GM19395 (cell line): Measurements from ENCODE around the gene PRR5L.

Experiments used
- ATAC-seq: cut with Tn5 transposase; IDR thresholded peaks from one replicate; pipeline ENCODE4 v1.9.1; 2021; ENCODE audit warnings: mild to moderate bottlenecking, moderate library complexity; ENCODE audit not compliant: unreplicated experiment

The PRR5L gene

DNA sequence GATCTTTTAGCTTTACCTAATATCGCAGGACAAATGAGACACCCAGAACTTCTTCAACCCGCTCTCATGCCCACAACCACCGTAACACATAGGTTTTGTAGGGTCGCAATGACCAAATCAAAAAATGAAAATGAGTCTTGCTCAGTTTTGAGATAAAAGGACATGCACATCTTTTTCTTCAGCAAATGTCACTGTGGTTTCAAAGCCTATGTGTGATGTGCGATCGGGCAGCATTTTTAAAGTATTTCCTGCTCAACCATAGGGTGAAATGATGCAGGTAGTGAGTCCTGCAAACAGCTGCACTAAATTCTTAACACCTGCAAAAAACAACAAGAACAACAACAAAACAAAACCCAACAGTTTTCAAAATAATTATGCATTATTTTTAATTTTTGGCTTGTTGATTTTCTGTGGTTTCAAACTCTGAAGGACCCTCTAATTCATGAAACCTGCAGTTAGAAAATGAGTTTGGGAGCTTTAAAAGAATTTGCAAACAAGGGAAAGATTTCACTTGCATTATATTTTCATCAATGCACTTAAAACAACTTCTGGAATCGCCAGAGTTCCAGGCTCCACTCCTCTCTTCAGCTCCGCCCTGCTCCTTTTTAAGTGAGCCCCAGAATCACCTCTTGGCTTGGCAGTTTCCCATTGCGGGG lies 79.4 kb downstream of the PRR5L start:
- ATAC-seq: no peak

DNA sequence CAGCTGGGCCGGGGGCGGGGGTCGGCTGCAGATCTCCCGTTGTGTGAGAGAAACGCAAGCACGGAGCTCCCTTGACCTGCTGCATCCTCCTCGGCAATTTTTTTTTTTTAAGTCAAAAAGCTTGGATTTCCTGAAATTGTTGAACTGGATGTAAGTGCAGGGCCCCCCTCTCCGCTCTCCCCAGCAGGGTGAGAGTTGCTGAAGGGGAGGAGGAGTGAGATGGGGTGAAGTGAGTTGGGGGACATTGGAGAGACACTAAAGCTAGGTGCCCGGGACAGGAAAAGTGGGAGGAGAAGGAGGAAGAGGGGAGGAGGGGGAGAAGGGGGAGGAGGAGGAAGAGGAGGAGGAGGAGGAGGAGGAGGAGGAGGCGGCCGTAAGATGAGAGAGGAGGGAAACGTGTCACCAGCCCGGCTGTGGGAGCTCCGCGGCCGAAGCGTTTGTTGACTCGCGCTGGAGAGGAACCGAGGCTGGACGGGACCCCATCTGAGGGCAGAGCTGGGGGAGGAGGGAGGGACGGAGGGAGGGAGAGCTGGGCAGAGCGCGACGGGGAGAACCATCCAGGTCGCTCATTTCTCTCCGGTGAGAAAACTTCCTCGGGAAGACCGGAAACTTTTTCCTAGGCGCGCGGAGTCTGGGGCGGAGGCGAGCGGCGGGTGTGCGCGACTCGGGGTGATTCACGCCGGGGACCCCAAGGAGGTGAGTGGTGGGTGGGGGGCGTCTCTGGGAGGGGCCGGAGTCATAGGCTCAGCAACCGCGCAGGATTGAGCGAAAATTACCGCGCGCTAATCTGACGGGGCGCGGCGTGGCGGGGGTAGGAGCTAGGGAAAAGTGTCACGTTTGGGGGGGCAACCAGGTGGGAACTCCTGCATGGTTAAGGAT lies 80.2 kb downstream of the PRR5L start:
- ATAC-seq: no peak

DNA sequence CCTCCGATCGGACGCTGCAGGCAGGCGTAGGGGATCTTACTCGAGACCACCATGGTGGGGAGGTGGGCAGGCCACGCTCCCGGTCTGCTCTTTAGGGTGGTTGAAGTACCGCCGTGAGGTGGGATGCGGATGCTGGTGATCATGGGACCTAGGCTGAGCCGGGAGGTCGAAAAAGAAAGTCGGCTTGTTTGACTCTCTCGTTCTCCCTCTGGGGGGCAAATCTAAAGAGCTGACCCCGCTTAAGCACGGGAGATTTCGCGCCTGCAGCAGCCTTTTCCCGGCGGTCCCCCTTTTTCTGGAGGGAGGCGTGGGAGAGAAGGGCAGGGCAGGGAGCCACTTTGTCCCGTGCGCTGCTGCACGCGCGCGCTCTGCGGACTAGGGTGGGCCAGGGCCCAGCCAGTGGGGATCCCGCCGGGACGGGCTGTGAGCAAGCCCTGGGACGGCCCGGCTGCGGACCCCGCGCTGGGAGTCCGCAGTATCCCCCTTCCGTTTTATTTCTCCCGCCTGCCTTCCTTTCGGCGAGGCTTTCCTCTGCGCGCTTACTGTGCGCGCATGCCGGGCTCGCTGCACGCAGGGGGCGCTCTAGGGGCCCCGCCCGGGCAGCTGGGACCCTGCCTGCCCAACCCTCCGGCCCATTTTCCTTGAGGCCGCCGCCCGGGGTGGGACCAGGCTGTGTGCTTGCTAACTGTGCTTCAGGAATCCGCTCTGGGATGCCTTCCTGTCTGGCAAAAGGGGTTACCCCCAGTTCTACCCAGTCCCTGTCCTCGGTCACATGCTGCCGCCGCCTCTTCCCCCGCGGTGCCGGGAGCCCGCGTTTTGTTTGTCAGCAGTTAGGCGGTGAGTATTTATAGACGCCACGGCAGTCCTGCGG lies 81.0 kb downstream of the PRR5L start:
- peak; percentile 62 for ATAC-seq

DNA sequence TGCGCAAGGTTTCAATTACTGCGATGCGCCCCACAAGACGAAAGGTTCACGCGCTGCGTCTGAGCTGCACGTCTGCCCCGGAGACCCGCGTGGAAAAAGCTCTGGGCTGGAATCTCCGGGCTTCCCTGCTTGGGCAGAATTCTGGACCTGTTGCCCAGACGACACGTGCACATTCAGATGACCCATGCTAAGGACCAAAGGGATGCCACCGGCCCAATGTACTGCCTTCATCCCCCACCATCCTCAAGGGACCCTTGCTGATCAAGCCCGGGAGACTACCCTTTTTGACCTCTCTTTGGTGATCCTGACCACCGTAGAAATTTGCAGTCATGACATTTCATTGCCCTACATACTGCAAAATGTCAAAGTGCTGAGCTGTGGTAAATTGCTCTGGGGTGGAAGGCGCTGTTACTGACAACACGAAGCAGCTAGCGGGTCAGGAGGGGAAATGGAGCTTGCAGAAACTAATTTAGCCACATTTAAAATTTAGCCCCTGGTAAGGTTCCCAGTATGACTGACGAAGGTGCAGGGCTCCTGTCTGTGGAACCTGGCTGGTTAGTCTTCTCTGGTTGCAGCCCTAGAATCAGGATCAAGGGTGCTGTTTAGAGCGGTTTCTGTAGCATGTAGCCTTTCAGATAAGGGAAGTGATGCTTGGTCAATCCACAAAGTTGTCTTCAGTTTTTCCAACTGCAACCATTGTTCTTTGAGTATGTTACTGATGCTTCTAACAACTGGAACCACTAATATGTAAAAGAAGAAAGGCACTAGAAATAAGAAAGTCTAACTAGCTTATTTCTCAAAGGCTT lies 81.9 kb downstream of the PRR5L start:
- no peak for ATAC-seq

DNA sequence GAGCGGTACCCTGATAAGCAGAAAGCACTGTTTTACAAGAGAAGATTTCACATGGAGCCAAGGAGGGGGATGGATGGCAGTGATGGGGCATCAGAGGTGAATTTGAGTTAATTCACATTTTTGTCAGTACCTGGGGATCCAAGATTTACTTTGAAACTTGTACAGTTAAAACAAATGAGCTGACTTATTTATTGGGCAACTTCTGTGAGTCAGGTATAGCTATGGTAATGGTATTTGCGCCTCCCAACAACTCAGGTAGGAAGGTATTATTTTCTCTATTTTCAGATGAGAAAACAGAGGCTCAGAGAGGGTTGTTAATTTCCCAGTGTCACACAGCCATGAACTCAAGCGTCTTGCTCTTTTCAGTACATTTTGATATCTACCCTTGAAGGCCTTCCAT lies 83.6 kb downstream of the PRR5L start:
- ATAC-seq: no peak

DNA sequence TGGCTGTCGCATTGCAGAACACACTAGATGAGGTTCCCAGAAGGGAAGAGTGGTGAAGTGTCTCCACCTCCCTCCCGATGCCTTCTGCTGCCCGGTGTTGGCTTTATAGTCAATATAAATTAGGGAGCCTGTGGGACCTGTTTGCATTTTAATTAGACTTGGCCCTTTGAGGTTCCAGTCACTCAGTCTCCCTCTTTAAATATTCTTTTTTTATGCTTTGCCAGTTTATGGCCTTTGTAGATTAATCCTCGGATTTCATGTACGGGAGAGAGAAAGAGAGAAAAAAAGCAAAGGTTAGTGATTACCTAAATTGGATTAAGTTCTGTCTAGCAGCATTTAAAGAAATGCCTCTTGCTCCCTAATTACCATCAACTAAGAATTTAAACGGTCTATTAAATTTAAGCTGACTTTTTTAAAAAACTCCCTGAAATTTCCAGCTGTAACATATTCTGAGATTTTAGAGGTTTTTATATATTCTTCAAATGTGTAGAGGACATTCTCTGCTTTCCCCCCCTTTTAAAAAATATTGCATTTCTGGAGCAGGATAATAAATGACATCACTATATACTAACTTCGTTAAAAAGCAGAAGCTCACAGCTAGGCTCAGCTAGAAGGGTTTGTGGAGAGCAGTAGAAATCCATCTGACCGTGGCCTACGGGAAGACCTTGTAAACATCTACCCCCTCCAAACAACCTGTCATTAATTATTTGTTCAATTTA lies 84.4 kb downstream of the PRR5L start:
- ATAC-seq: no peak

DNA sequence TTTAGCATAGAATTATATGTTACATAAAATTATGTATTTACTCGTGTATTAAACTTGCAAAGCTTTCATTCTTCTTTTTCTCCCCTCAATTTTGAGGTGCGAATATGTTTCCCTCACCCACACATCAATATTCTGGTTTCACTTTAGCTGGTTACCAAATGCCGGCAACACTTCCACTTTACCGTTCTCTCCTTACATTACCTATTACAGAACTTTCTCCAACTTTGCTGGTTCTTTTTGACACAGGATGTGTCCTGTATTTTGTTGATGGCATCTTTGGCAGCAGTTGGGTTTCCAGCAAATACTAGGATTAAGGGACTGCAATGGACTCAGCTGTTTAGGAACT lies 84.9 kb downstream of the PRR5L start:
- no peak for ATAC-seq

DNA sequence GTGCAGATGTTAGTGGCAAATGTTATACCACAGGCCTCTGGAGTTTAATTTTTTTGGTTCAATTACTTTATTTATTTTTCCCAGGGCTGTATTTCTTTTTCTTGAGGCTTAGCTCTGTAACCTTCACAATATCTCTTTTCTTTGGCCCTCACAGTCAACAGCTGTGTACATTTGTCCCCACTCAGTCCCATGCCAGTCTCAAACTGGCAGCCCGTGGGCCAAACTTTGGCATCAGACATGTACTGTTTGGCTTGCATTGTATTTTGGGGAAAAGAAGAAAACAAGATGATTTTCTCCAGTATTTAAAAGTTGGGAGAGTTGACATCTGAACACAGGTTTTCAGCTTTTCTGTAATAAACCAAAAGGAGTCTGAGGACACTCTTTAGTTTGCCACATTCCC lies 87.1 kb downstream of the PRR5L start:
- no peak for ATAC-seq

DNA sequence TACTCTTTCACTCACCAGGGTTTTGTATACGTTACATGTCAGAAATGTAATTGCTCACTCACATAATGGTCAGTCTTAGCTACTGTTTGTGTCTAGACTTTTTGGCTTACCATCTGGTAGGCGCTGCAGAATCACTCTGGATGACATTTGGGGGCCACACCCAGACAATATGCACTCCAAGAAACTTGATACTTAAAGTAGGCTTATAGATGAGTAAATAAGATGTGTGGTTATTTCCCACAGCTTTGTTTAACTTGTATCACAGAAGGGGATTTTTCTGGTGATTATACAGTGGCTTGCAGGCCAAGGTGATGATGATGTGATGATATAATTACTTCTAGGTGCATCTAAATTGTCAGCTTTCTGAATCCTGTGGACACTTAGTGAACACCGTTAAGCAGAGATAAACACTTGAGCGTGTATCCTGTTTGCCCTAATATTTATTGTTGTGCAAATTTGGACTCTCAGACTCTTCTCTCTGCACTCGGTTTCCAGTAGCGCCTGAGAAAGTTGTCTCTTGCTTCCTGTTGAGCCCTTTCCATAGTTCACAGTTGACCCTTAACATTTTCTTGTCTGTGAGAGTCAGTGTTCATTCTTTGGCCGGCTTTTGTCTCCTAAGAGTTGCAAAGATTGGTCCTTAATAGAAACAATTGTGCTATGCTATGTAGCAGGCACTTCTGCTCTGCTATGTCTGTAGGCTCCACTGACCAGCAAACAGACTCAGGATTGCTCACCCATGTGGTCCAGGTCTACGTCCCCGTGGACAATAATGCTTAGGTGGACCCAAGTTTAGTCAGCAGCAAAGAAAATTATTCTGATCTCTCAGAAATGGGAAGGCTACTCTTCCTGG lies 89.3 kb downstream of the PRR5L start:
- no peak for ATAC-seq

DNA sequence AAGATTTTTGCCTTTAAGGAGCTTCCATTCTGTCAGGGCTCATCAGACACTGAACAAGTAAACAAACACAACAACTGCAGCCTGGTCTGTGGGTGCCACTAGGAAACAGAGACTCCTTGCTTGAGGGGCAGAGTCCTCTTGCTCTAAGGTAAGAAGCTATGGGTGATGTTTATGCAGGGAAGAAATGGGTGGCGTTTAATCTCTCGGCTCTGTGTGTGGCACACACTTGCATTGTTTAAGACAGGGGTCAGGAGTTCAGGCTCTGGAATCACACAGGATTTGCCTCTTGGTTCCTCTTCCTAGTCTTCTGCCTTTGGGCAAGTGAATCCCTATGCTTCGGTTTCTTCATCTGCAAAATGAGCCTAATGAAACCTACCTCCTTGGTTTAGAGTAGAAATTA lies 90.3 kb downstream of the PRR5L start:
- ATAC-seq: no peak

DNA sequence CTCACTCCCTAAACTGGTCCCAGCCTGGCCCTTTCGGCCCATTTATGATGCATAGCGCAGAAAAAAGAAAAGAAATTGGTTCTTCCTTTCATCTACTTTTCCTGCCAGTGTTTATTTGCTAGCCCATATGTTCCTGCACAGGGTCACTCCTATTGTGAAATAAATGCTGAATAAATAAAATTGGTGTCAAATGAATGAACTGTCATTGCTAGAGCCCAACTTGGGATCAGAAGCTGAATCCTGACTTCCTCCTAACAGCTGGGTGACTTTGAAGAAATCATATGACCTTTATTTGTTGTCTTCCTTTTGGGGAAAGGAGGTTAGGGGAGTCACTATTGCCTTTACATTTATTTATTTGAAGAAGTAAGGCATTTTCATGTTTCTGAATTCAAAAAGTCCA lies 92.0 kb downstream of the PRR5L start:
- no peak for ATAC-seq

DNA sequence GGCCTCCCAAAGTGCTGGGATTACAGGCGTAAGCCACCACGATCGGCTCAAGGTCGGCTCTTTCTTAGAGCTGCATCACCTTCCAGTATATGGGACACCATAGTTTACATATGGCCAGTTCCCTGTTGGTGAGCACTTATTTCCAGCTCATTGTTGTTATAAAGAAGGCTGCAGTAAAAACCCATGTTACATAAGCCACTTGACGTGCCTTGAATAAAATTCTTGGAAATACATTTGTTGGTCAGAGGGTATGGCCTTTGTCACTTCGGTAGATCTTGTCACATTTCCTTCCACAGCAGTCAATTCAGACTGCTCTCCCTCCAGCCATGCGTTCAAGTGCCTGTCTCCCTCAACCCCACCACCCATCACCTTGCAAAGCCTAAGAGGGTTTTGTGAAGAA lies 92.9 kb downstream of the PRR5L start:
- no peak for ATAC-seq

DNA sequence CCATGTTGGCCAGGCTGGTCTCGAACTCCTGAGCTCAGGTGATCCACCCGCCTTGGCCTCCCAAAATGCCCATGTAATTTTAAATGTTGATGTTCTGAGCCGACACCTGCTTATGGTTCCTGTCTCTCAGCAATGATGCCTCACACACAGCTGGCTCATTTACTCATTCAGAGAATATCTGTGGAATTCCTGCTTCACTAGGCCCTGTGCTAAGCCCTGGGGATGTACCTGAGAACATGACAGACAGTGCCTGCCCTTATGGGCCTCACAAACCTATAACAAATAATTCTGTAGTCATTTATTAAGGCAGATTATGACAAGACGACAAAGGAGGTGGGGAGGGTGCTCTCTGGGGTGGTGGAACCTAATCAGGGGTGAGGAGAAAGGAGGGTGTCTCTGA lies 93.7 kb downstream of the PRR5L start:
- ATAC-seq: peak; percentile 54

DNA sequence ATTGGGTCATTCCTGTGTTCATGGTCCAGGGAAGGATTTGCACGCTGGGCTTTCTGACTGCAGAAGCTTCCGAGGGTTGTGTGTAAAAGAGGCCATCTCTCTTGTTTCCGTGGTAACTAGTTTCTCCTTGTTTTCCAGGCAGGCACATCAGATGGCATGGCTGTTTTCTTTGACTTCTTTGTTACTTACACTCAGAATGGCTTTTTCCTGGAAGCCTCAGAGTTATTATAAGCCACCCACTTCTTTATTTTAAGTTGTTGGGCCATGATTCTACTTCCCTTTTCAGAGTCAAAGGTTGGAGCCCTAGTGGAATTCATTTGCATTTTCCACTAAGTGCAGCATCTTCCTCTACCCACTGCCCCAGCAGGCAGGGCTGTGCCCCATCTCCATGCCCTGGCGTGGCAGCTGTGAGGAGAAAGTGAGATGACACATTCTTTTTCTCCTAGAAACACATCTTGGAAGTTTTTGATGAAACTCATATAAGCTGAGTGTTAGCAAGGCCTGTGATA lies 94.9 kb downstream of the PRR5L start:
- no peak for ATAC-seq

DNA sequence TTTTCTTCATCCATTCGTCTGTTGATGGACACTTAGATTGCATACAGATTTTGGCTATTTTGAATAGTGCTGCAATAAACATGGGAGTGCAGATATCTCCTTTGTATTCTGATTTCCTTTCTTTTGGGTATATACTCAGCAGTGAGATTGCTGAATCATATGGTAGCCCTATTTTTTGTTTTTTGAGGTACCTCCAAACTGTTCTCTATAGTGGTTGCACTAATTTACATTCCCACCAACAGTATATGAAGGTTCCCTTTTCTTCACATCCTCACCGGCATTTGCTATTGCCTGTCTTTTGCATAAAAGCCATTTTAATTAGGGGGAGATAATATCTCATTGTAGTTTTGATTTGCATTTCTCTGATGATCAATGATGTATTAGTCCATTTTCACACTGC lies 96.1 kb downstream of the PRR5L start:
- no peak for ATAC-seq

DNA sequence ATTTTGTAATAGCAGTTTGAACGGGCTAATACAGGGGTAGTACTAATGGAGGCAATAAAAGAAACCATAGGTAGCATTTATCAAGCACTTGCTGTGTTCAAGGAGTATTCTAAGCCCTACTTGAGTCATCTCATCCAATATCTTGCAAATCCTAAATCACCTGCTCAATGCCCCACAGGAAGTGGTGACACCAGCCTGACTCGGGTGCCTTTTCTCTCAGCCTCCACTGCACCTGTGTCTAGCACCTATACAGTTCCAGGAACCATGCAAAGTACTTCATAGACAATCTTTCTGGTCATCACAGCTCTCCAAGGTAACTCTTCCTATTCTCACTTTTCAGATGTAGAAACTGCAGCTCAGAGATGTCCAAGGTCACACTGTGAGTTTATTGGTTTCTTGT lies 98.0 kb downstream of the PRR5L start:
- ATAC-seq: no peak

DNA sequence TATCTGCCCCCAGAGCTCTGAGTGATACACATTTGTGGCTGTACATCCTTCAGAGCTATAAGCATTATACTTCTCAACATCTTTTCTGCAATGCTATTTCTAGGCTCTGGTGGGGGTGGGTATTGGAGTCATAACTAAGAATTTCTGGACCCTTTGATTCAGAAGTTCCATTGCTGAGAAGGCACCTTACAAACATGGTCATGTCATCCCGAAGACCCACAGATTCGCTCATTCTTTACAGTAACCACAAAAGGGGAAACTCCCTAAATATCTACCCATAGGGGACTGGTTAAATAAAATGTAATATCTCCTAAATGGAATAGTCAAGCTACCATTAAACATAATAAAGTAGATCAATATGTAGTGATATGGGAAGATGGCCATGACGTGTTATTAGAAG lies 98.8 kb downstream of the PRR5L start:
- no peak for ATAC-seq

DNA sequence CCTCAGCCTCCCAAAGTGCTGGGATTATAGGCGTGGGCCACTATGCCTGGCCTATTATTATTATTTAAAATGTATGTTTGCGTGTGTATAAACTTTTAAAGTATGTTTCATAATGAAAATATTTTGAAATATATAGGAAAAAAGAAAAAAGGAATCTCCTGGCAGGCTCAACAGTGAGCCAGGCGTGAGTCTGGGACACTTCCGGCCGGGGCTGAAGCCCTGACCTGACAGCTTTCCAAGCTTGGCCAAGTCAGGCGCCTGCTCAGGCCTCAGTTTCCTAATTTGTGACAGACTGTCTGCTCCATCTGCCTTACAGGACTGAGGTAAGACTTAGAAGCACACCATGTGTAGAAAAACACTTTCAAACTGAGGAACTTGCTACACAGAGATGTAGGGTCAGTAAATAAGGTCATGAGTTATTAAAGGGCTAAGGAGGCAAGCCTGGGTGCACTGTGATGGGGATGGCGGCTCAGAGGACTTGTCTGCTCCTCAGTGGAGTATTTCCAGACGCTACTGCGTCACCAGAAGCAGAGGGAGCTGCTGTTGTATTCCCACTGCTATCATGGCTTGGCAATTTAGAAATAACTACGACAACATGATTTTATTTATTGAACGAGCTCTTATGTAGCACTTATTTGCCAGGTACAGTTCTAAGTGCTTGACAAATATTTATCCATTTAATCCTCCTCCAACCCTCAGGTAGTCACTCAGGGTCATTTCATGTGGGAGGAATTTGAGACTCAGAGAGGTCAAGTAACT lies 100.1 kb downstream of the PRR5L start:
- no peak for ATAC-seq
